Small intestine (tissue), 7 donors: ENCODE data around the gene ASNSD1. TPM values are rescaled to one million over a fixed set of nuclear protein-coding genes. Genes with fewer than 3 reads are reported as not detected.
"Not testable (repeated sequence)": the region's sequence is repeated elsewhere in the genome, so short reads cannot be mapped to it uniquely, and the experiment has no call there.

ENCODE experiments used
- DNase-seq, 2 donors: peaks; one replicate each; pipeline versions ENCODE4 v3.0.0 to v3.0.0-alpha.2; 2013
- FAIRE-seq: peaks from 2 replicates; lab custom pipeline; 2012; peaks lifted over from hg19 to GRCh38; lab: Jason Lieb, UNC
- H3K27ac ChIP-seq, 3 donors: one replicate each; pipeline ENCODE4 v1.5.1; 2013; ENCODE audit warnings: low read length in 2 of 3, mild to moderate bottlenecking in 2 of 3, control low read depth in 1 of 3, inconsistent platforms in 1 of 3, low read depth in 1 of 3, moderate library complexity in 1 of 3
- H3K27me3 ChIP-seq, 3 donors: one replicate each; pipeline ENCODE4 v1.6.1; 2013; ENCODE audit warnings: low read length in 3 of 3, inconsistent platforms in 1 of 3; ENCODE audit not compliant: control insufficient read depth in 3 of 3, insufficient read depth in 3 of 3
- H3K36me3 ChIP-seq, 3 donors: one replicate each; pipeline ENCODE4 v1.6.1; 2013; ENCODE audit warnings: low read length in 3 of 3, inconsistent platforms in 1 of 3, low read depth in 1 of 3, mild to moderate bottlenecking in 1 of 3, moderate library complexity in 1 of 3; ENCODE audit not compliant: control insufficient read depth in 3 of 3, insufficient read depth in 2 of 3
- H3K4me1 ChIP-seq, 3 donors: one replicate each; pipeline ENCODE4 v1.6.1; 2013; ENCODE audit warnings: low read length in 2 of 3, inconsistent platforms in 1 of 3, low read depth in 1 of 3, mild to moderate bottlenecking in 1 of 3, moderate library complexity in 1 of 3; ENCODE audit not compliant: control insufficient read depth in 3 of 3, insufficient read depth in 2 of 3
- H3K4me3 ChIP-seq, 3 donors: one replicate each; pipeline ENCODE4 v1.5.1; 2013; ENCODE audit warnings: low read length in 3 of 3, control low read depth in 1 of 3, inconsistent platforms in 1 of 3, low read depth in 1 of 3, mild to moderate bottlenecking in 1 of 3, moderate library complexity in 1 of 3
- H3K9me3 ChIP-seq, 2 donors: one replicate each; pipeline ENCODE4 v1.6.1; 2013; ENCODE audit warnings: low read depth in 1 of 2, low read length in 1 of 2; ENCODE audit not compliant: control insufficient read depth in 2 of 2, insufficient read depth in 1 of 2
- WGBS, 3 donors: extraction: QIAGEN DNeasy Blood & Tissue Kit; methylation state at CpG; one replicate each; pipeline ENCODE4 v1.1.7; 2013; 5-methylcytosine and 5-hydroxymethylcytosine counted together
- polyA plus RNA-seq, 4 donors: library from polyadenylated mRNA; stranded (reverse) in 3 of 4; unstranded in 1 of 4; fragments of 200-250 nt in 3 of 4; fragments of 120-200 nt in 1 of 4; gene quantifications; one replicate each; pipeline versions ENCODE4 v1.2.1 to v1.2.3, GENCODE V29; 2013
- donor health status: healthy with polysubstance abuse.
- donor health status: control.
- donor health status: control.
- donor health status: Bipolar disorder and iron deficiency.
- donor health status: healthy.

ASNSD1 gene
- polyA plus RNA-seq, 4 donors: 27.5 to 38.2 (median 34.0) TPM

DNA sequence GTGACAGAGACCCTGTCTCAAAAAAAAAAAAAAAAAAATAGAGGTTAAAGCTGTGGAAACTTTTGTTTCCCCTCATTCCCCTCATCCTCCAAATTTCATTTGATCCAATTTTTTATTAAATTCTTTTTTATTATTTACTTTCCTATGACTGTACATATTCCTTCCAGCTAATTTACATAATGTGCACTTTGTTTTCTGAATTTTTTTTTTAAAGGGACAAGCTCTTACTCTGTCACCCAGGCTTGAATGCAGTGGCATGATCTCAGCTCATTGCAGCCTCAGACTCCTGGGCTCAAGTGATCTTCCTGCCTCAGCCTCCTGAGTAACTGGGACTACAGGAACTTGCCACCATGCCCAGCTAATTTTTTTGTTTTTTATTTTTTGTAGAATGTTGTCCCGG, 23.6 kb downstream of the ASNSD1 start:
- no peak overlapping the region for H3K27ac ChIP-seq
- FAIRE-seq: no peak
- no peaks in the 10 kb centered on the region for H3K27me3 ChIP-seq
- no peak overlapping the region for H3K4me3 ChIP-seq
- DNase-seq: no peak
- H3K9me3 ChIP-seq: no peaks in the 10 kb centered on the region
- no peaks in the 10 kb centered on the region for H3K4me1 ChIP-seq
- WGBS, 3 donors: 71 to 90% (median 89%) methylated on average over 1 of the region's 1 CpG
- peaks cover 0 to 3% (median 0%) of the 10 kb centered on the region in 3 donors for H3K36me3 ChIP-seq

DNA sequence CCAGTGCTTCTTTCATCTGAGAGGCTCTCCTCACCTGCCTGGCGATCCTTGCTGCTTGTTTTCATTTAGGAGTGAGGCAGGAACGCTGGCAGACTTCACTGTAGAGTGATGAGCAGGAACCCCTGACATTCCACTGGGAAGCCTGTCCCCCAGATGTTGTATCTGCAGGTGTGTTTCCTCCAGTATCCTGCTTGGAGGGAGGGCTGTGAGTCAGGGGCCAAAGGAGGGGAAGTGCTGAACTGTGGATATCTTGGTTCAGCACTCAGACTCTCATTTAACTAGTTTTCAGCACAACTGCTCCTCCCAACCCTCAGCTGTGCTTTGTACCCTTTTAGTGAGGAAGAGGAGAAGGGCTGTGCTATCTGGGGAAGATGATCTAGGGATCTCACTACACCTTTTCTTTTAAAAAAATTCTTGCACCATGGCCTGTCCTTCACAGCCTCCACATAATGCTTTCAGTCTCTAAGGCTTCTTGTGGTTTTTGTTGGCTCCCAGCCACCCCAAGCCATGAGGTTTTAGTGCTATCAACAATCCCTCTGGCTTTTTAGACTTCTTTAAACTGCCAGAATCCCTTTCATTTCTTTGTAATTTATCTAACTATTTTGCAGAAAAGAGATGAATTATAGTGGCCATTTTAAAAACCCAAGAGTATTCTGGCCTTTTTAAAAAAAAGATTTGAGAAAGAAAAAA, 24.4 kb downstream of the ASNSD1 start:
- peak in 1 of 2 donors; percentile 11 for DNase-seq
- Histone ChIP-seq H3K9me3 (no peaks in the 10 kb centered on the region), H3K27me3 (no peaks in the 10 kb centered on the region), H3K4me1 (no peaks in the 10 kb centered on the region), H3K27ac (no peak overlapping the region), H3K4me3 (no peak overlapping the region), H3K36me3 (peaks cover 0 to 3% (median 0%) of the 10 kb centered on the region in 3 donors)
- WGBS, 3 donors: 72 to 74% (median 73%) methylated on average over 2 of the region's 2 CpGs
- FAIRE-seq: no peak

DNA sequence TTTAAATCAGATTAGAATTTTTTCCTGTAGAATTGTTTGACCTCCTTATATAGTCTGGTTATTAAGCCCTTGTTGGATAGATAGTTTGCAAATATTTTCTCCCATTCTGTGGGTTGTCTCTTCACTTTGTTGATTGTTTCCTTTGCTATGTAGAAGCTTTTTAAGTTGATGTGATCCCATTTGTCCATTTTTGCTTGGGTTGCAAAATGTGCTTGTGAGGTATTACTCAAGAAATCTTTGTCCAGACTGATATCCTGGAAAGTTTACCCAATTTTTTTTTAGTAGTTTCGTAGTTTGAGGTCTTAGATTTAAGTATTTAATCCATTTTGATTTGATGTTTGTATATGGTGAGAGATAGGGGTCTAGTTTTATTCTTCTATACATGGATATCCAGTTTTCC, 26.5 kb downstream of the ASNSD1 start:
- not testable (repeated sequence) for H3K4me3 ChIP-seq, H3K4me1 ChIP-seq, H3K27me3 ChIP-seq, FAIRE-seq, H3K27ac ChIP-seq, DNase-seq, H3K36me3 ChIP-seq, H3K9me3 ChIP-seq
- WGBS, 3 donors: 89 to 92% (median 89%) methylated on average over 1 of the region's 1 CpG

DNA sequence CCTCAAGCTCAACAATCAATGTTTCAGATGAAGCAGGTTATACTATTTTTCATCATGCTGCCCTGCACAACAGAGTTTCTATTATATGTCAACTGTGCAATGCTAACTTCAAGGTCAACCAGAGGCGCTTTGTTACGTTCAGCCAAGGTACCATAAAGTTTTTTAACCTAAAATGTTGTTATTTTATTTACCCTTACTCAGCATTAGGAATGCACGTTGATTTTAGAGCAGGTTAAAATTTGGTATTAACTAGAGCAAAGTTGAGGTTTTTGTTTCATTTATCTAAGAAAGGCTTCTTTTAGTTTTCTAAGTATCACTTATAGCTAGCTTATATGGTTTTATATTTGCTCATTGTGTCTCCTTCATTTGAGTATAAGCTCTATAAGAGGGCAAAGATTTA, 35.0 kb downstream of the ASNSD1 start:
- Histone ChIP-seq H3K4me3 (no peak overlapping the region), H3K4me1 (no peaks in the 10 kb centered on the region), H3K27ac (no peak overlapping the region), H3K27me3 (no peaks in the 10 kb centered on the region), H3K9me3 (no peaks in the 10 kb centered on the region), H3K36me3 (peaks cover 0 to 7% (median 0%) of the 10 kb centered on the region in 3 donors)
- DNase-seq (no peak), FAIRE-seq (no peak)
- 86 to 92% (median 88%) methylated on average over 3 of the region's 3 CpGs for WGBS, 3 donors

DNA sequence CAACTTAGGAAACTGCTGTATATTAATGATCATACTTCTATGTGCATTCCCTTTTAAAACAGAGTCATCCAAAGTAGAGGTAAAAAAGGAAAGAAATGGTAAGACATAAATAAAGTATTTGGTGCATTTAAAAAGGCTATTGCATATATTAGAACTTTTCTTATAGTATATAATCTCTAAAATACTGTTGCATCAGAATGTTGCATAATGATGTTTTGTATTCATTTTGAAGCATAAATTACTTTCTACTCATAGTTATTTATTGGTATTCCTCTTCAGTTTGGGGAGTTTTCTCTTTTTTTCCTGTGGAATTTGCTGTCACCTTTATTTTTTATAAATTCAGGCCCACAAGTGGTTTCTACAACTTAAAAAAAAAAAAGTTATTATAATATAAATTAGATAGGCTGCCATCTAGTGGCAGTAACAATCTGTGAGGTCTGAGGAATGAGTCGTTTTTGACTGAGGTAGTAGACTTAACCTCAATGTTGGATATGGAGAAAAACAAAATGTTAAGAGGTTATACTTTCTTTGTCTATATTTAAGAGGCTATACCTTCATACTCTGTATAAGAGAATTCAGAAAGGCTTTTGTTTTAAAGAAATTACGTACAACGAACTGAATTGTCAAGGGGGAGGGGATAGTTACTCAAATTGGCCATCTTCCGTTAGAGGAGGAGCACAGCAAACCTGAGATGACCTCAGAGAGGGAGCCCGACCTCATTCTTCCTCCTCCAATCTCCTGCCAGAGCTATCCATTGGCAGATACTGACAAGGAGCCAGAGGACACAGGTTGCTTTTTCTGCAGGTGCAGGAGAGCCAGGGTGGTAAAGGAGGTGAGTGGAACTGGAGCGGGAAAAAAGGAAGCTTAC, 37.0 kb downstream of the ASNSD1 start:
- FAIRE-seq: peak; percentile 76
- WGBS, 3 donors: 18 to 34% (median 25%) methylated on average over 6 of the region's 6 CpGs

DNA sequence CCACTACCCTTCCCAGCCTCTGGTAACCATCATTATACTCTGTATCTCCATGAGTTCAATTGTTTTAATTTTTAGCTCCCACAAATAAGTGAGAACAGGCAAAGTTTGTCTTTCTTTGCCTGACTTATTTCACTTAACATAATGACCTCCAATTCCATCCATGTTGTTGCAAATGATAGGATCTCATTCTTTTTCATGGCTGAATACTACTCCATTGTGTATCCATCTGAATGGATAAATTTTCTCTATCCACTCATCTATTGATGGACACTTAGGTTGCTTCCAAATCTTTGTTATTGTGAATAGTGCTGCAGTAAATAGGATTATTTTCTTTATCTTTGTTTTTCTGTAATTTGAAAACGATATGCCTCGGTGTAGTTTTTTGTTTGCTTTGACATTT, 39.4 kb downstream of the ASNSD1 start:
- peak; percentile 47 for FAIRE-seq
- Histone ChIP-seq H3K9me3 (no peaks in the 10 kb centered on the region), H3K27me3 (no peaks in the 10 kb centered on the region), H3K36me3 (peaks cover 0 to 2% (median 0%) of the 10 kb centered on the region in 3 donors), H3K4me1 (no peaks in the 10 kb centered on the region), H3K27ac (no peak overlapping the region), H3K4me3 (no peak overlapping the region)
- WGBS, 3 donors: 44 to 48% (median 47%) methylated on average over 2 of the region's 2 CpGs
- no peak for DNase-seq

More for the DNA sequence above, 37.0 kb downstream of the ASNSD1 start:
- Histone ChIP-seq H3K4me1 (no peaks in the 10 kb centered on the region), H3K9me3 (no peaks in the 10 kb centered on the region), H3K27ac (no peak overlapping the region), H3K4me3 (no peak overlapping the region), H3K36me3 (peaks cover 0 to 7% (median 0%) of the 10 kb centered on the region in 3 donors), H3K27me3 (no peaks in the 10 kb centered on the region)
- peak; percentile 47 to 55 for DNase-seq

DNA sequence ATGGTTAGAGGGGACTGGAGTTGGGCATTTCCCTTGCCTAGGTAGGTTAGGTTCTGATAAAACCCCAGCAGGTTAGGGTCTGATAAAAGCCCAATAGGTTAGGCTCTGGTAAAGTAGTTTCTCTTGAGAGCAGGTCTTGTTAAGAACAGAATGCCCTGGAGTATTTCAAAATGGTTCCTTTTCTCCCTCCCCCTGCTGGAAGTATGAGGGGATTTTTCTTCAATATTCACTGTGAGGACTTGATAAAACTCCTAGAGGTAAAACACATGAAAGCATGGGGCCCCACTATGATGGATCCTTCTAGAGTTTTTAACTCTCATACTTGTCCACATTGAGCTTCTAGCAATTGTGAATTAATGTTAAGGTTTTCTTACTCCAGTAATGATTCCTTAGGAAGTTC, 40.8 kb downstream of the ASNSD1 start:
- no peak overlapping the region for H3K4me3 ChIP-seq

DNA sequence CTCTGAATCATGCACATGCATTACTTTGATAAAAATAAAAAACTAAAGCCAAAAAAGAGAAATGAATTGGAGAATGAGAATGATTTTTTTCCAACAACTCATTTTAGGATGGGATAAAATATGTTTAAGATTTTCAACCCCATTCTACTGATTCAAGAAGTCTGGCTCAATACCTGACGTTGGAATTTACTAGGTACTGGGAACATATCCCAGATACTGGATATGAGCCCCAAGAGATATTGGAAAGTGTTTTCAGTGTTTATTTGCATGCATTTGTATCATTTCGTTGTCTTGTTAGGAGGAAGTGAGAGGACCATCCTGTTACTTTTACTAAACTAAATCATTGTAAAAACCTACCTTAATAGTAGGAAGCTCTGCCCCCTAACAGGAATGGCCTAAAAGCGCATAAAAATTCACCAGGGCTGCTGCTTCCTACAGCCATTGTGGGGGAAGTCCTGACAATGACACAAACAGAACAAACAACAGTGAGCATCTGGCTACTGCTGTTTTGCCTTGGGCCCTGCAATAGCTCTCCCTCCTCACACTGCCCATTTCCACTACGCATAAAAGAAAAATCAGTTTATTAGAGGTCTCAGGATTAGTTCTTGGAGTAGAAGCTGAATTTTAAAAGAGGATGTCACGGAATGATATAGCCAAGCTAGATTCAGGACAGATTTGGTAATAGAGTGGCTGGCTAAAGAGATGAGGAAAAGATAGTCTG, 48.4 kb downstream of the ASNSD1 start:
- Histone ChIP-seq H3K27me3 (no peaks in the 10 kb centered on the region), H3K27ac (no peak overlapping the region), H3K9me3 (peaks cover 0 to 11% of the 10 kb centered on the region in 2 donors), H3K4me3 (no peak overlapping the region), H3K4me1 (no peaks in the 10 kb centered on the region), H3K36me3 (peaks cover 0 to 6% (median 0%) of the 10 kb centered on the region in 3 donors)
- whole genome bisulfite sequencing, 3 donors: 93 to 96% (median 93%) methylated on average over 5 of the region's 5 CpGs
- DNase-seq: no peak
- FAIRE-seq: no peak

More for the DNA sequence above, 40.8 kb downstream of the ASNSD1 start:
- Histone ChIP-seq H3K27me3 (no peaks in the 10 kb centered on the region), H3K36me3 (peaks cover 0 to 2% (median 0%) of the 10 kb centered on the region in 3 donors), H3K4me1 (no peaks in the 10 kb centered on the region), H3K27ac (no peak overlapping the region), H3K9me3 (no peaks in the 10 kb centered on the region)
- DNase-seq: no peak
- FAIRE-seq: no peak
